B cell (primary cell): ENCODE data around the gene RECK.

ENCODE experiments used
- CTCF ChIP-seq: fragments of 200-600 bp; IDR thresholded peaks from one replicate; pipeline ENCODE4 v1.8.0; 2022; ENCODE audit warnings: antibody characterized with exemption, mild to moderate bottlenecking
- EZH2 ChIP-seq: IDR thresholded peaks from 2 replicates; pipeline ENCODE4 v1.6.1; 2012; ENCODE audit warnings: borderline replicate concordance, low read depth, mild to moderate bottlenecking, moderate library complexity, low read length; ENCODE audit not compliant: insufficient read depth, poor library complexity, severe bottlenecking

- TF ChIP-seq CTCF (no peak), EZH2 (no peak)
Observed at GRCh38 chr9:35998333-35998732, 38.4 kb upstream of the RECK start.
